Hepatocyte (in vitro differentiated cells): ENCODE data around the gene HSPA4L.

Experiments used
- EZH2 ChIP-seq: fragments of 200-600 bp; sonication (generic); IDR thresholded peaks from 2 replicates; pipeline ENCODE4 v1.6.1; 2016; ENCODE audit warnings: antibody characterized with exemption, mild to moderate bottlenecking, borderline replicate concordance
- EZH2phosphoT487 ChIP-seq: fragments of 200-600 bp; sonication (generic); IDR thresholded peaks from one replicate; pipeline ENCODE4 v1.6.1; 2018; ENCODE audit warnings: antibody characterized with exemption, mild to moderate bottlenecking, low read depth, moderate library complexity; ENCODE audit not compliant: unreplicated experiment, severe bottlenecking
- TF ChIP-seq, protein P1 (sequence below): fragments of 200-600 bp; sonication (generic); IDR thresholded peaks from 2 replicates; pipeline ENCODE4 v1.5.1; 2016; ENCODE audit warnings: antibody characterized with exemption, mild to moderate bottlenecking; ENCODE audit not compliant: poor library complexity

DNA sequence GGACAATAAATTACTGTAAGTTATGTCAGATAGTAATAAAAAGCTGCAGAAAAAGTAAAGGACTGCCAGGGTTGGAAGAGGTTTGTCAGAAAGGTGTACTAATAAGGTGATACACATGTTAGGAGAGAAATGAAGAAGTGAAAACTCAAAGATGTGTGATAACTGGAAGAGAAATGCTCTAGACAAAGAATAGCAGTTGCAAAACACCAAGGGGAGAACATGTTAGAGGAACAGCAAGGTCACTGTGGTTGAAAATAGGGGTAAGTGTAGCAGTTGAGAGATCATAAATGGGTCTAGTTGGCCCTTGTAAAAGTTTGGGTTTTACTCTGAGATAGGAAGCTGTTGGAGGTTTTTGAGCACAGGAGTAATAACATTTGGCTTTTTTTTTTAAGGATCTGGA lies 46.9 kb downstream of the HSPA4L start:
- TF ChIP-seq, protein P1, sequence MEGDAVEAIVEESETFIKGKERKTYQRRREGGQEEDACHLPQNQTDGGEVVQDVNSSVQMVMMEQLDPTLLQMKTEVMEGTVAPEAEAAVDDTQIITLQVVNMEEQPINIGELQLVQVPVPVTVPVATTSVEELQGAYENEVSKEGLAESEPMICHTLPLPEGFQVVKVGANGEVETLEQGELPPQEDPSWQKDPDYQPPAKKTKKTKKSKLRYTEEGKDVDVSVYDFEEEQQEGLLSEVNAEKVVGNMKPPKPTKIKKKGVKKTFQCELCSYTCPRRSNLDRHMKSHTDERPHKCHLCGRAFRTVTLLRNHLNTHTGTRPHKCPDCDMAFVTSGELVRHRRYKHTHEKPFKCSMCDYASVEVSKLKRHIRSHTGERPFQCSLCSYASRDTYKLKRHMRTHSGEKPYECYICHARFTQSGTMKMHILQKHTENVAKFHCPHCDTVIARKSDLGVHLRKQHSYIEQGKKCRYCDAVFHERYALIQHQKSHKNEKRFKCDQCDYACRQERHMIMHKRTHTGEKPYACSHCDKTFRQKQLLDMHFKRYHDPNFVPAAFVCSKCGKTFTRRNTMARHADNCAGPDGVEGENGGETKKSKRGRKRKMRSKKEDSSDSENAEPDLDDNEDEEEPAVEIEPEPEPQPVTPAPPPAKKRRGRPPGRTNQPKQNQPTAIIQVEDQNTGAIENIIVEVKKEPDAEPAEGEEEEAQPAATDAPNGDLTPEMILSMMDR = no peak
- TF ChIP-seq EZH2phosphoT487 (no peak), EZH2 (no peak)
